Calu3 (cell line): Measurements from ENCODE around the gene SMOC1. TPM values are rescaled to one million over a fixed set of nuclear protein-coding genes. Genes with fewer than 3 reads are reported as not detected.

Experiments
- BruUV-seq: library from RNA; stranded (reverse); fragments of 400-500 nt; replicated peaks from 2 replicates; lab custom pipeline; 2021; lab: Mats Ljungman, UMichigan
- CTCF ChIA-PET: fragments of 300-600 bp; sonication (Branson Sonifier 250); formaldehyde crosslinking; loops from one replicate; lab custom pipeline; 2022; ENCODE audit warnings: antibody characterized with exemption; lab: Charles Lee
- DNase-seq: peaks from one replicate; pipeline ENCODE4 v3.0.0; 2022
- H3K27ac Mint-ChIP-seq: one replicate; pipeline ENCODE4 v1.8.0; 2022; ENCODE audit warnings: mixed read lengths; ENCODE audit not compliant: unreplicated experiment
- H3K27me3 Mint-ChIP-seq: one replicate; pipeline ENCODE4 v1.8.0; 2022; ENCODE audit warnings: mixed read lengths; ENCODE audit not compliant: unreplicated experiment
- H3K36me3 Mint-ChIP-seq: one replicate; pipeline ENCODE4 v1.8.0; 2022; ENCODE audit warnings: mild to moderate bottlenecking, moderate library complexity, mixed read lengths; ENCODE audit not compliant: insufficient read depth, unreplicated experiment
- H3K4me1 Mint-ChIP-seq: one replicate; pipeline ENCODE4 v1.8.0; 2022; ENCODE audit warnings: mild to moderate bottlenecking, low read depth, mixed read lengths; ENCODE audit not compliant: unreplicated experiment
- H3K4me3 Mint-ChIP-seq: one replicate; pipeline ENCODE4 v1.8.0; 2022; ENCODE audit warnings: mild to moderate bottlenecking, low read depth, moderate library complexity, mixed read lengths; ENCODE audit not compliant: unreplicated experiment
- H3K9me3 Mint-ChIP-seq: one replicate; pipeline ENCODE4 v1.8.0; 2022; ENCODE audit warnings: low read depth, mixed read lengths; ENCODE audit not compliant: unreplicated experiment
- intact Hi-C: fragments of 100-400 bp; cut with micrococcal nuclease; formaldehyde crosslinking; loops from one replicate; pipeline ENCODE4 v1.10.0; 2022; ENCODE audit not compliant: unreplicated experiment
- total RNA-seq: library from RNA; stranded (reverse); gene quantifications from 2 replicates; pipeline ENCODE4 v1.2.3, GENCODE V29; 2022
- TF ChIP-seq, protein P1 (sequence below): fragments of 200-600 bp; IDR thresholded peaks from one replicate; pipeline ENCODE4 v1.8.0; 2022; ENCODE audit warnings: antibody characterized with exemption; ENCODE audit not compliant: unreplicated experiment

SMOC1 gene
- total RNA-seq, 1 experiment from 2014 or later: 39.6 TPM

DNA sequence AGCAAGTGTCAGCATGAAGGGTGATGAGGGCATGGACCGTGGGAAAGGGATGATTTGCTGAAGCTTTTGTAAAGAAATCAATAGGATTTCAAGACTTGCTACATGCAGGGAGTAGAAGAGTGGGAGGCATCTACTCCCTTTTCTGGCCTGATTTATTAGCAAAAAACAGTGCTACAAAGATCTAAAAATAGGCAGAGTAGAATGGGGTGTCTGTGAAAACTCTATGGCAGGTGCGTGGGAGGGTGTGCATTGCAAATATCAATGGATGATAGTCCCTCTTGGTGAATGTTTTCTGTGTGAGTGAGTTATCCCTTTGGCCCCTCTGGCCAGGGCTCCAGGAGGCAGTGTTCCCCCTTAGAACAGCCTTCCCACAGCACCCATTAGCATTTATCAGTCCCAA lies 139.0 kb downstream of the SMOC1 start:
- CTCF ChIA-PET: interaction anchor here (0.6 kb wide), 1 partner anchor 391 kb away, joined by 4 read pairs; no protein-coding TSS in a partner anchor
- Mint-ChIP-seq H3K4me3 (no peak overlapping the region), H3K4me1 (peaks cover 20% of the 10 kb centered on the region), H3K9me3 (no peaks in the 10 kb centered on the region), H3K27me3 (no peaks in the 10 kb centered on the region), H3K27ac (no peak overlapping the region), H3K36me3 (peaks cover 6% of the 10 kb centered on the region)
- DNase-seq: no peak
- TF ChIP-seq, protein P1, sequence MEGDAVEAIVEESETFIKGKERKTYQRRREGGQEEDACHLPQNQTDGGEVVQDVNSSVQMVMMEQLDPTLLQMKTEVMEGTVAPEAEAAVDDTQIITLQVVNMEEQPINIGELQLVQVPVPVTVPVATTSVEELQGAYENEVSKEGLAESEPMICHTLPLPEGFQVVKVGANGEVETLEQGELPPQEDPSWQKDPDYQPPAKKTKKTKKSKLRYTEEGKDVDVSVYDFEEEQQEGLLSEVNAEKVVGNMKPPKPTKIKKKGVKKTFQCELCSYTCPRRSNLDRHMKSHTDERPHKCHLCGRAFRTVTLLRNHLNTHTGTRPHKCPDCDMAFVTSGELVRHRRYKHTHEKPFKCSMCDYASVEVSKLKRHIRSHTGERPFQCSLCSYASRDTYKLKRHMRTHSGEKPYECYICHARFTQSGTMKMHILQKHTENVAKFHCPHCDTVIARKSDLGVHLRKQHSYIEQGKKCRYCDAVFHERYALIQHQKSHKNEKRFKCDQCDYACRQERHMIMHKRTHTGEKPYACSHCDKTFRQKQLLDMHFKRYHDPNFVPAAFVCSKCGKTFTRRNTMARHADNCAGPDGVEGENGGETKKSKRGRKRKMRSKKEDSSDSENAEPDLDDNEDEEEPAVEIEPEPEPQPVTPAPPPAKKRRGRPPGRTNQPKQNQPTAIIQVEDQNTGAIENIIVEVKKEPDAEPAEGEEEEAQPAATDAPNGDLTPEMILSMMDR: no peak
- no TSS peak for BruUV-seq
- intact Hi-C loops: no loop called here

DNA sequence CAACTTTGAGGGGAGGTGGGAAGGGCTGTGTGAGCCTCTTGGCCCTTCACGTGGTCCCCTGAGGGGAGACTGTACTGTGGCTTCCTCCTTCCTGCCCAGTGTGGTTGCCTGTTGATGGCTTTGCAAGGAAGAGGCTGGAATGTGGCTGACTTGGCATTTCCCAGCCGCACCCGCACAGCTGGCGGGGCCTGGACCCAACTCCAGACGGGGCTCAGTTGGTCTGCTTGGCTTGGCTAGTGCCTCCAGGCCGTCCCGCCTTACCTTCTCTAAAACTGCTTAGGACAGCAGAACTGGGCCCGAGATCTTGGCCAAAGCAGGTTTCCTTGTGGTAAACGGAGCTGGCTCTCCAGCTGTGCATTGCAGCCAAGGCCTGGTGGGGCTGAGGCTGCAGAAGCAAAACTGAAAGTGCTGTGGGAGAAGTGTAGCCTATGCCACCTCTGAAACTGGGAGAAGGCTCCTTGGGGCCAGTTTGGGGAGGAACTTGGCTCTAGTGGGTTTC lies 139.5 kb downstream of the SMOC1 start:
- no peak overlapping the region for H3K4me3 Mint-ChIP-seq
- no peaks in the 10 kb centered on the region for H3K27me3 Mint-ChIP-seq
- H3K4me1 Mint-ChIP-seq: peaks cover 20% of the 10 kb centered on the region
- H3K27ac Mint-ChIP-seq: no peak overlapping the region
- TF ChIP-seq, protein P1: no peak
- peaks cover 6% of the 10 kb centered on the region for H3K36me3 Mint-ChIP-seq
- no peak for DNase-seq
- CTCF ChIA-PET: interaction anchor here (0.6 kb wide), 1 partner anchor 392 kb away, joined by 4 read pairs; no protein-coding TSS in a partner anchor
- intact Hi-C loops: no loop called here
- no peaks in the 10 kb centered on the region for H3K9me3 Mint-ChIP-seq
- BruUV-seq: no TSS peak

GRCh38 chr14:70019695-70020094 lies 140.5 kb downstream of the SMOC1 start:
- no peak overlapping the region for H3K4me3 Mint-ChIP-seq
- no peak for DNase-seq
- BruUV-seq: no TSS peak
- no peaks in the 10 kb centered on the region for H3K9me3 Mint-ChIP-seq
- intact Hi-C loops: no loop called here
- CTCF ChIA-PET: interaction anchor here (1.0 kb wide), 1 partner anchor 289 kb away, joined by 3 read pairs; no protein-coding TSS in a partner anchor
- H3K36me3 Mint-ChIP-seq: peaks cover 6% of the 10 kb centered on the region
- TF ChIP-seq, protein P1: no peak
- H3K4me1 Mint-ChIP-seq: peaks cover 20% of the 10 kb centered on the region
- no peaks in the 10 kb centered on the region for H3K27me3 Mint-ChIP-seq
- H3K27ac Mint-ChIP-seq: no peak overlapping the region

GRCh38 chr14:70020352-70021170 lies 141.3 kb downstream of the SMOC1 start:
- intact Hi-C loops: no loop called here
- no TSS peak for BruUV-seq
- Mint-ChIP-seq H3K36me3 (peaks cover 6% of the 10 kb centered on the region), H3K4me1 (peaks cover 20% of the 10 kb centered on the region), H3K9me3 (no peaks in the 10 kb centered on the region), H3K27ac (no peak overlapping the region), H3K27me3 (no peaks in the 10 kb centered on the region), H3K4me3 (no peak overlapping the region)
- TF ChIP-seq, protein P1: no peak
- CTCF ChIA-PET: interaction anchor here (1.0 kb wide), 1 partner anchor 289 kb away, joined by 3 read pairs; no protein-coding TSS in a partner anchor
- no peak for DNase-seq
